OCI-LY7 (cell line): ENCODE results near the gene CHKA. TPM values are rescaled to one million over a fixed set of nuclear protein-coding genes. Genes with fewer than 3 reads are reported as not detected.

ENCODE experiments used
- BruUV-seq: library from RNA; stranded (reverse); fragments of 400-500 nt; replicated peaks from 2 replicates; lab custom pipeline; 2021; lab: Mats Ljungman, UMichigan
- CTCF ChIA-PET: fragments of 300-600 bp; sonication (Branson Sonifier 250); formaldehyde crosslinking; loops from one replicate; lab custom pipeline; 2022; ENCODE audit warnings: antibody characterized with exemption; ENCODE audit not compliant: unreplicated experiment; lab: Charles Lee
- POLR2A ChIA-PET: fragments of 300-600 bp; sonication (Branson Sonifier 250); formaldehyde crosslinking; loops from one replicate; lab custom pipeline; 2022; ENCODE audit warnings: antibody characterized with exemption; lab: Charles Lee
- DNase-seq: peaks from one replicate; pipeline ENCODE4 v3.0.0-alpha.2; 2015; ENCODE audit warnings: low spot score
- H2AFZ ChIP-seq: fragments of 200-600 bp; sonication (generic), shearing (Covaris generic); 2 replicates; pipeline ENCODE4 v1.6.1; 2014; ENCODE audit warnings: mild to moderate bottlenecking, antibody characterized with exemption, low read length, moderate library complexity
- H3K27ac ChIP-seq: fragments of 200-600 bp; sonication (generic); 2 replicates; pipeline ENCODE4 v1.5.1; 2014; ENCODE audit warnings: mixed run types, low read depth, mild to moderate bottlenecking, moderate library complexity, low read length, inconsistent platforms; ENCODE audit not compliant: poor library complexity, severe bottlenecking
- H3K36me3 ChIP-seq: fragments of 200-600 bp; sonication (generic); 2 replicates; pipeline ENCODE4 v1.6.1; 2014; ENCODE audit warnings: mild to moderate bottlenecking, antibody characterized with exemption, low read length, moderate library complexity, mixed read lengths; ENCODE audit not compliant: insufficient read depth
- H3K4me1 ChIP-seq: fragments of 200-600 bp; sonication (generic); 2 replicates; pipeline ENCODE4 v1.5.1; 2014; ENCODE audit warnings: mild to moderate bottlenecking, low read length; ENCODE audit not compliant: insufficient read depth, poor library complexity, severe bottlenecking
- H3K4me2 ChIP-seq: fragments of 200-600 bp; sonication (generic); 2 replicates; pipeline ENCODE4 v1.6.1; 2014; ENCODE audit warnings: mild to moderate bottlenecking, low read length
- H3K4me3 ChIP-seq: fragments of 200-600 bp; sonication (generic); 2 replicates; pipeline ENCODE4 v1.5.1; 2014; ENCODE audit warnings: mild to moderate bottlenecking, low read depth, low read length; ENCODE audit not compliant: poor library complexity, severe bottlenecking
- H3K79me2 ChIP-seq: fragments of 200-600 bp; sonication (generic); 2 replicates; pipeline ENCODE4 v1.6.1; 2016; ENCODE audit warnings: low read depth, mild to moderate bottlenecking, low read length, moderate library complexity, mixed read lengths; ENCODE audit not compliant: insufficient read depth
- H3K9me2 ChIP-seq: fragments of 200-600 bp; sonication (generic); 2 replicates; pipeline ENCODE4 v1.6.1; 2016; ENCODE audit warnings: mild to moderate bottlenecking, low read length, mixed read lengths; ENCODE audit not compliant: insufficient read depth
- H3K9me3 ChIP-seq: fragments of 200-600 bp; sonication (generic); 2 replicates; pipeline ENCODE4 v1.6.1; 2014; ENCODE audit warnings: mild to moderate bottlenecking, mixed run types, low read length, mixed read lengths
- H4K20me1 ChIP-seq: fragments of 200-600 bp; sonication (generic); 2 replicates; pipeline ENCODE4 v1.6.1; 2014; ENCODE audit warnings: mild to moderate bottlenecking, antibody characterized with exemption, low read length, moderate library complexity, mixed read lengths; ENCODE audit not compliant: insufficient read depth
- EZH2phosphoT487 ChIP-seq: fragments of 200-600 bp; sonication (generic); IDR thresholded peaks from 2 replicates; pipeline ENCODE4 v1.6.1; 2018; ENCODE audit warnings: low read depth, borderline replicate concordance, mild to moderate bottlenecking, mixed run types, antibody characterized with exemption, low read length, moderate library complexity, mixed read lengths
- intact Hi-C: fragments of 100-400 bp; cut with micrococcal nuclease; formaldehyde crosslinking; loops from one replicate; pipeline ENCODE4 v1.10.0; 2022; ENCODE audit not compliant: unreplicated experiment
- total RNA-seq, 2 experiments: library from RNA; depleted of rRNA in 1 of 2; stranded (reverse); fragments of >200 nt in 1 of 2; shearing (Covaris generic) in 1 of 2; gene quantifications; 2 replicates each; pipeline ENCODE4 v1.2.3, GENCODE V29; 2014 to 2022
- TF ChIP-seq, protein P1 (sequence below): fragments of 200-600 bp; sonication (generic); conservative IDR thresholded peaks from 2 replicates; pipeline ENCODE4 v1.5.1; 2014; ENCODE audit warnings: mild to moderate bottlenecking, antibody characterized with exemption, low read length, moderate library complexity, mixed read lengths

CHKA gene
- total RNA-seq, 2 experiments from 2014 or later = 36.1 to 47.2 TPM

DNA sequence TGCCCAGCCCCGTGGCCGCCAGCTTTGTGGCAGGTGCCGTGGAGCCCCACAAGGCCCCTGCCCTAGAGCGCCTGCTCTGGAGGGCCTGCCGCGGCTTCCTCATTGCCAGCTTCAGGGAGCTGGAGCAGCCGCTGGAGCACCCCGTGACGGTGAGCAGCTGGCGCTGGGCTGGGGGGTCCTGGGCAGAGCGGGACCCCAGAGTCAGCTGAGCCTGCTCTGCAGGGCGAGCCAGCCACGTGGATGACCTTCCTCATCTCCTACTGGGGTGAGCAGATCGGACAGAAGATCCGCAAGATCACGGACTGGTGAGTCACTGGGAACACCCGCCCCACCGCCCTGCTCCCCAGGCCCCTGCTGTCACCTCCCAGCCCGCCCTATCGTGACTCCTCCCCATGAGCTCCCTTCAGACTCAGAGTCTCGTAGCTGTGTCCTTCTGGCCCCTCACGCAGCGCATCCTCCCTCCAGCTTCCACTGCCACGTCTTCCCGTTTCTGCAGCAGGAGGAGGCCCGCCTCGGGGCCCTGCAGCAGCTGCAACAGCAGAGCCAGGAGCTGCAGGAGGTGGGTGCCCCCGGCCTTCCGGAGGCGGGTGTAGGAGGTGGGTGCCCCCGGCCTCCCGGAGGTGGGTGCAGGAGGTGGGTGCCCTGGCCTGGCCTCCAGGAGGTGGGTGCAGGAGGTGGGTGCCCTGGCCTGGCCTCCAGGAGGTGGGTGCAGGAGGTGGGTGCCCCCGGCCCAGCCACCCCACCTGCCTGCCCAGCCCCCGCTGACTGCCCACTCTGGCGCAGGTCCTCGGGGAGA is 77.6 kb downstream of the CHKA start:
- no peak overlapping the region for H2AFZ ChIP-seq
- no peak overlapping the region for H3K27ac ChIP-seq
- H3K4me1 ChIP-seq = peaks cover 15% of the 10 kb centered on the region
- no TSS peak for BruUV-seq
- no peak for DNase-seq
- no peaks in the 10 kb centered on the region for H3K9me2 ChIP-seq
- POLR2A ChIA-PET = interaction anchor here (0.6 kb wide), 1 partner anchor 415 kb away, joined by 3 read pairs; no protein-coding TSS in a partner anchor
- no peak overlapping the region for H3K4me2 ChIP-seq
- H3K36me3 ChIP-seq = peaks cover 61% of the 10 kb centered on the region
- H3K9me3 ChIP-seq = no peaks in the 10 kb centered on the region
- TF ChIP-seq, protein P1, sequence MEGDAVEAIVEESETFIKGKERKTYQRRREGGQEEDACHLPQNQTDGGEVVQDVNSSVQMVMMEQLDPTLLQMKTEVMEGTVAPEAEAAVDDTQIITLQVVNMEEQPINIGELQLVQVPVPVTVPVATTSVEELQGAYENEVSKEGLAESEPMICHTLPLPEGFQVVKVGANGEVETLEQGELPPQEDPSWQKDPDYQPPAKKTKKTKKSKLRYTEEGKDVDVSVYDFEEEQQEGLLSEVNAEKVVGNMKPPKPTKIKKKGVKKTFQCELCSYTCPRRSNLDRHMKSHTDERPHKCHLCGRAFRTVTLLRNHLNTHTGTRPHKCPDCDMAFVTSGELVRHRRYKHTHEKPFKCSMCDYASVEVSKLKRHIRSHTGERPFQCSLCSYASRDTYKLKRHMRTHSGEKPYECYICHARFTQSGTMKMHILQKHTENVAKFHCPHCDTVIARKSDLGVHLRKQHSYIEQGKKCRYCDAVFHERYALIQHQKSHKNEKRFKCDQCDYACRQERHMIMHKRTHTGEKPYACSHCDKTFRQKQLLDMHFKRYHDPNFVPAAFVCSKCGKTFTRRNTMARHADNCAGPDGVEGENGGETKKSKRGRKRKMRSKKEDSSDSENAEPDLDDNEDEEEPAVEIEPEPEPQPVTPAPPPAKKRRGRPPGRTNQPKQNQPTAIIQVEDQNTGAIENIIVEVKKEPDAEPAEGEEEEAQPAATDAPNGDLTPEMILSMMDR = no peak
- TF ChIP-seq EZH2phosphoT487 = no peak
- no peak overlapping the region for H3K4me3 ChIP-seq
- CTCF ChIA-PET = interaction anchor here (0.6 kb wide), 1 partner anchor 168 kb away, joined by 7 read pairs; no protein-coding TSS in a partner anchor
- no peaks in the 10 kb centered on the region for H4K20me1 ChIP-seq
- peaks cover 21% of the 10 kb centered on the region; the same call in 1 of the 2 replicates for H3K79me2 ChIP-seq
- intact Hi-C loops = no loop called here

DNA sequence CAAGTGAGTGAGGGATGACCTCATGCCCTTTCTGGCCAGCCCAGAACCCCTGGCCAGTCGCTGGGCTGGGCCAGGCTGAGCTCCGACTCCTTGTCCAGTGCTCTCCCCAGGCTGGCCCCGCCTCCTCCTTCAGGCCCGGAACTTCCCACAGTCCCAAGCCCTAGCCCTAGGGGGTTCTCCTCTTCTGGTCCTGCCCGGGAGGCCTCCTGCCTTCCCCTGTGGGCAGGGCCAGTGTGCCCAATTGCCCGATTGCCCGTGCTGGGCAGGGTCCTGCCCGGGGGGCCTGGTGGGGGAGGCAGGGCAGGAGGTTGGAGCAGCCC is 78.2 kb downstream of the CHKA start:
- Histone ChIP-seq H3K9me2 (no peaks in the 10 kb centered on the region), H3K79me2 (peaks cover 21% of the 10 kb centered on the region; the same call in 1 of the 2 replicates), H3K36me3 (peaks cover 59% of the 10 kb centered on the region), H3K4me3 (no peak overlapping the region), H2AFZ (no peak overlapping the region), H3K27ac (no peak overlapping the region), H3K4me2 (no peak overlapping the region), H4K20me1 (no peaks in the 10 kb centered on the region), H3K4me1 (peaks cover 21% of the 10 kb centered on the region), H3K9me3 (no peaks in the 10 kb centered on the region)
- no TSS peak for BruUV-seq
- intact Hi-C loops = no loop called here
- TF ChIP-seq, protein P1 = no peak
- no peak for TF ChIP-seq EZH2phosphoT487
- CTCF ChIA-PET = no interaction called here
- DNase-seq = no peak
- POLR2A ChIA-PET = interaction anchor here (0.6 kb wide), 1 partner anchor 415 kb away, joined by 3 read pairs; no protein-coding TSS in a partner anchor
